ENCODE data around the gene CD8B.

GRCh38 chr2:86772611-86773010, 89.1 kb downstream of the CD8B start:
- TF ChIP-seq CTCF (IDR thresholded peaks at IDR 0.05; ENCODE audit: insufficient read depth, low read depth, low read length) = no peak
- no peak for TF ChIP-seq EZH2 (IDR thresholded peaks at IDR 0.05; ENCODE audit: insufficient read depth, low read length)
